IMR-90 (cell line): ENCODE data around the gene AKR1E2. TPM values are rescaled to one million over a fixed set of nuclear protein-coding genes. Genes with fewer than 3 reads are reported as not detected.

Source experiments
- ATAC-seq: fragments of 200-7000 bp; cut with Tn5 transposase; 2 replicates; pipeline ENCODE4 v1.9.1; 2020; ENCODE audit warnings: low read depth, mild to moderate bottlenecking, moderate library complexity
- BruUV-seq: library from RNA; stranded (reverse); fragments of 400-500 nt; replicated peaks from 2 replicates; lab custom pipeline; 2021; lab: Mats Ljungman, UMichigan
- CTCF ChIA-PET: fragments of 300-600 bp; formaldehyde crosslinking; extraction: SDS; loops from one replicate; lab custom pipeline; 2021; ENCODE audit warnings: antibody characterized with exemption; lab: Yijun Ruan, JAX
- POLR2A ChIA-PET: fragments of 300-600 bp; sonication (Branson Sonifier 250); formaldehyde crosslinking; loops from one replicate; lab custom pipeline; 2022; ENCODE audit warnings: antibody characterized with exemption; ENCODE audit not compliant: unreplicated experiment; lab: Charles Lee
- DNase-seq: peaks from one replicate; pipeline ENCODE4 v3.0.0; 2013
- H2AFZ ChIP-seq: replicated peaks from 2 replicates; pipeline ENCODE3; 2013; ENCODE audit warnings: low read length, mild to moderate bottlenecking; ENCODE audit not compliant: poor library complexity
- H2AK5ac ChIP-seq: 2 replicates; pipeline ENCODE4 v1.6.1; 2013; ENCODE audit warnings: low read depth, low read length, inconsistent platforms
- H2AK9ac ChIP-seq: replicated peaks from 2 replicates; pipeline ENCODE3; 2013; ENCODE audit warnings: mild to moderate bottlenecking, low read depth, low read length, moderate library complexity; ENCODE audit not compliant: poor library complexity
- H2BK120ac ChIP-seq: 2 replicates; pipeline ENCODE4 v1.6.1; 2013; ENCODE audit warnings: low read depth, low read length, inconsistent platforms
- H2BK15ac ChIP-seq: 3 replicates; pipeline ENCODE4 v1.6.1; 2013; ENCODE audit warnings: low read depth, low read length, inconsistent platforms
- H2BK20ac ChIP-seq: 2 replicates; pipeline ENCODE4 v1.6.1; 2013; ENCODE audit warnings: low read depth, mild to moderate bottlenecking, inconsistent platforms, low read length, moderate library complexity
- H2BK5ac ChIP-seq: 2 replicates; pipeline ENCODE4 v1.6.1; 2013; ENCODE audit warnings: mild to moderate bottlenecking, low read depth, low read length, inconsistent platforms; ENCODE audit not compliant: poor library complexity, severe bottlenecking
- H3K14ac ChIP-seq: replicated peaks from 2 replicates; pipeline ENCODE4 v1.6.1; 2013; ENCODE audit warnings: low read depth, low read length, inconsistent platforms
- H3K18ac ChIP-seq: 2 replicates; pipeline ENCODE4 v1.6.1; 2013; ENCODE audit warnings: low read depth, low read length, control low read depth
- H3K23ac ChIP-seq: 2 replicates; pipeline ENCODE4 v1.6.1; 2013; ENCODE audit warnings: low read depth, low read length, inconsistent platforms
- H3K27ac ChIP-seq: 2 replicates; pipeline ENCODE4 v1.5.1; 2013; ENCODE audit warnings: mild to moderate bottlenecking, control low read depth, low read length; ENCODE audit not compliant: insufficient read depth
- H3K27me3 ChIP-seq: 2 replicates; pipeline ENCODE4 v1.6.1; 2013; ENCODE audit warnings: low read length; ENCODE audit not compliant: control insufficient read depth, insufficient read depth
- H3K36me3 ChIP-seq: 2 replicates; pipeline ENCODE4 v1.6.1; 2013; ENCODE audit warnings: low read length, mixed read lengths; ENCODE audit not compliant: control insufficient read depth, insufficient read depth
- H3K4ac ChIP-seq: 2 replicates; pipeline ENCODE4 v1.6.1; 2013; ENCODE audit warnings: low read depth, low read length, inconsistent platforms
- H3K4me1 ChIP-seq: 2 replicates; pipeline ENCODE4 v1.6.1; 2013; ENCODE audit warnings: low read length, mixed read lengths; ENCODE audit not compliant: control insufficient read depth, insufficient read depth
- H3K4me2 ChIP-seq: 2 replicates; pipeline ENCODE4 v1.6.1; 2013; ENCODE audit warnings: low read depth, mild to moderate bottlenecking, control low read depth, low read length, moderate library complexity
- H3K4me3 ChIP-seq: 2 replicates; pipeline ENCODE4 v1.5.1; 2013; ENCODE audit warnings: low read depth, mild to moderate bottlenecking, control low read depth, low read length, moderate library complexity; ENCODE audit not compliant: insufficient read depth
- H3K56ac ChIP-seq: 2 replicates; pipeline ENCODE4 v1.6.1; 2013; ENCODE audit warnings: low read length, inconsistent platforms; ENCODE audit not compliant: insufficient read depth; ENCODE audit errors: extremely low read depth
- H3K79me1 ChIP-seq, 2 experiments: 2 replicates each; pipeline ENCODE4 v1.6.1; 2013; ENCODE audit warnings: low read length in 2 of 2, inconsistent platforms in 1 of 2, low read depth in 1 of 2
- H3K9ac ChIP-seq: 2 replicates; pipeline ENCODE4 v1.6.1; 2013; ENCODE audit warnings: low read depth, low read length, control low read depth
- H3K9me1 ChIP-seq: 2 replicates; pipeline ENCODE4 v1.6.1; 2013; ENCODE audit warnings: low read length, inconsistent platforms; ENCODE audit not compliant: insufficient read depth
- H3K9me3 ChIP-seq: 2 replicates; pipeline ENCODE4 v1.6.1; 2013; ENCODE audit warnings: low read length; ENCODE audit not compliant: control insufficient read depth, insufficient read depth
- H4K20me1 ChIP-seq: 2 replicates; pipeline ENCODE4 v1.6.1; 2013; ENCODE audit warnings: low read length, inconsistent platforms; ENCODE audit not compliant: insufficient read depth
- H4K5ac ChIP-seq: 2 replicates; pipeline ENCODE4 v1.6.1; 2013; ENCODE audit warnings: mild to moderate bottlenecking, low read depth, low read length, control low read depth
- H4K8ac ChIP-seq, 2 experiments: 2 replicates each; pipeline ENCODE4 v1.6.1; 2013; ENCODE audit warnings: low read depth in 2 of 2, low read length in 2 of 2, control low read depth in 1 of 2, inconsistent platforms in 1 of 2
- H4K91ac ChIP-seq: 2 replicates; pipeline ENCODE4 v1.6.1; 2013; ENCODE audit warnings: low read depth, low read length, inconsistent platforms; ENCODE audit not compliant: insufficient read depth
- BHLHE40 ChIP-seq: fragments of 150-350 bp; IDR thresholded peaks from 2 replicates; pipeline ENCODE4 v1.6.1; 2016; ENCODE audit warnings: mild to moderate bottlenecking, low read depth, low read length
- CEBPB ChIP-seq: IDR thresholded peaks from 2 replicates; pipeline ENCODE4 v1.6.1; 2012; ENCODE audit warnings: low read depth, low read length, improper control_type of control experiment
- CHD1 ChIP-seq: IDR thresholded peaks from 2 replicates; pipeline ENCODE4 v1.6.1; 2012; ENCODE audit warnings: low read depth, low read length, improper control_type of control experiment
- FOS ChIP-seq: fragments of 150-350 bp; IDR thresholded peaks from 2 replicates; pipeline ENCODE4 v1.6.1; 2016; ENCODE audit warnings: low read depth, low read length
- MAFK ChIP-seq: IDR thresholded peaks from 2 replicates; pipeline ENCODE4 v1.6.1; 2012; ENCODE audit warnings: low read depth, low read length, improper control_type of control experiment
- MAZ ChIP-seq: IDR thresholded peaks from 2 replicates; pipeline ENCODE4 v1.6.1; 2012; ENCODE audit warnings: low read depth, mild to moderate bottlenecking, low read length, improper control_type of control experiment, moderate library complexity, borderline replicate concordance
- MXI1 ChIP-seq: IDR thresholded peaks from 2 replicates; pipeline ENCODE4 v1.6.1; 2012; ENCODE audit warnings: low read depth, mild to moderate bottlenecking, low read length, moderate library complexity, borderline replicate concordance
- NFE2L2 ChIP-seq: fragments of 150-350 bp; IDR thresholded peaks from 2 replicates; pipeline ENCODE4 v1.6.1; 2016; ENCODE audit warnings: low read depth, mild to moderate bottlenecking, low read length
- POLR2A ChIP-seq: IDR thresholded peaks from 2 replicates; pipeline ENCODE4 v1.6.1; 2012; ENCODE audit warnings: mild to moderate bottlenecking, low read depth, low read length
- RAD21 ChIP-seq: IDR thresholded peaks from 2 replicates; pipeline ENCODE4 v1.6.1; 2012; ENCODE audit warnings: low read length, improper control_type of control experiment
- RCOR1 ChIP-seq: IDR thresholded peaks from 2 replicates; pipeline ENCODE4 v1.6.1; 2012; ENCODE audit warnings: mild to moderate bottlenecking, low read length, improper control_type of control experiment; ENCODE audit not compliant: insufficient replicate concordance
- RFX5 ChIP-seq: IDR thresholded peaks from 2 replicates; pipeline ENCODE4 v1.8.0; 2012; ENCODE audit warnings: low read depth, mild to moderate bottlenecking, low read length, moderate library complexity
- SMC3 ChIP-seq: fragments of 150-350 bp; IDR thresholded peaks from 2 replicates; pipeline ENCODE4 v1.6.1; 2016; ENCODE audit warnings: low read depth, mild to moderate bottlenecking, antibody characterized with exemption, low read length, moderate library complexity
- WGBS, 2 experiments: methylation state at CpG; one replicate each; pipeline versions ENCODE4 v1.1.5 to v1.1.7; 2013; ENCODE audit warnings: missing lambda C conversion rate in 2 of 2; ENCODE audit not compliant: insufficient read length in 1 of 2; ENCODE audit errors: extremely low coverage in 2 of 2; 5-methylcytosine and 5-hydroxymethylcytosine counted together
- dilution Hi-C: fragments of 300-500 bp; cut with HindIII; formaldehyde crosslinking; loops from one replicate; pipeline ENCODE4 v1.14.3; 2018; ENCODE audit warnings: low sequenced_read_pairs; ENCODE audit not compliant: unreplicated experiment
- in situ Hi-C: fragments of 300-500 bp; cut with MboI; formaldehyde crosslinking; loops from 3 replicates; pipeline ENCODE4 v1.14.3; 2019; ENCODE audit warnings: low sequenced_read_pairs, inconsistent platforms, mixed read lengths
- intact Hi-C: fragments of 100-400 bp; cut with micrococcal nuclease; formaldehyde crosslinking; loops from 2 replicates; pipeline ENCODE4 v1.10.0; 2022
- polyA plus RNA-seq, 3 experiments: library from polyadenylated mRNA; depleted of rRNA; stranded (reverse); fragments of >200 nt; gene quantifications; 2 replicates each; pipeline ENCODE4 v1.2.3, GENCODE V29; 2012; ENCODE audit warnings: low replicate concordance in 1 of 3
- total RNA-seq: library from RNA; depleted of rRNA; stranded (reverse); fragments of >200 nt; gene quantifications from 2 replicates; pipeline ENCODE4 v1.2.3, GENCODE V29; 2012
- TF ChIP-seq, protein P1 (sequence below): conservative IDR thresholded peaks from 2 replicates; pipeline ENCODE4 v1.5.1; 2012; ENCODE audit warnings: mild to moderate bottlenecking, low read depth, low read length, improper control_type of control experiment
- TF ChIP-seq, protein P2 (sequence below): fragments of 150-350 bp; IDR thresholded peaks from 2 replicates; pipeline ENCODE4 v1.6.1; 2016; ENCODE audit warnings: low read depth, mild to moderate bottlenecking, low read length, moderate library complexity, borderline replicate concordance

Gene AKR1E2
- total and polyA plus RNA-seq, 2 of the 4 experiments (the other 2 are of a cell fraction), result 1.2 to 3.4 TPM

GRCh38 chr10:4786043-4786839 lies 39.8 kb upstream of the AKR1E2 start:
- Histone ChIP-seq H4K20me1 (no peaks in the 10 kb centered on the region), H3K9me3 (no peaks in the 10 kb centered on the region), H2AK9ac (no peak overlapping the region), H3K9ac (no peak overlapping the region), H2BK5ac (no peak overlapping the region), H4K5ac (no peak overlapping the region), H3K36me3 (no peaks in the 10 kb centered on the region), H2BK20ac (0 out of 2 replicates have a peak overlapping the region, but pooled peaks have one; percentile 20), H3K9me1 (no peaks in the 10 kb centered on the region), H3K56ac (no peak overlapping the region), H3K27me3 (no peaks in the 10 kb centered on the region), H2BK120ac (no peak overlapping the region), H3K27ac (no peak overlapping the region), H4K91ac (no peak overlapping the region), H3K18ac (no peak overlapping the region), H3K4me2 (no peak overlapping the region), H2AFZ (peak overlapping the region; percentile 71), H2BK15ac (no peak overlapping the region), H2AK5ac (peak overlapping the region; percentile 23), H3K14ac (no peak overlapping the region), H3K4me3 (no peak overlapping the region), H3K4me1 (no peaks in the 10 kb centered on the region), H4K8ac (no peak overlapping the region), H3K23ac (no peak overlapping the region), H3K79me1 (no peaks in the 10 kb centered on the region), H3K4ac (no peak overlapping the region)
- no peak for ATAC-seq
- dilution Hi-C loops (no loop called here), intact Hi-C loops (no loop called here), in situ Hi-C loops (no loop called here)
- ChIA-PET POLR2A (no interaction called here), CTCF (interaction anchor here (0.6 kb wide), 1 partner anchor 521 kb away, joined by 4 read pairs; no protein-coding TSS in a partner anchor)
- DNase-seq, result no peak
- no TSS peak for BruUV-seq
- WGBS, 2 experiments, result 100% methylated on average over 3 of the region's 12 CpGs; no CpG with 5 or more reads in 1 of the 2 experiments
- TF ChIP-seq, protein P1, sequence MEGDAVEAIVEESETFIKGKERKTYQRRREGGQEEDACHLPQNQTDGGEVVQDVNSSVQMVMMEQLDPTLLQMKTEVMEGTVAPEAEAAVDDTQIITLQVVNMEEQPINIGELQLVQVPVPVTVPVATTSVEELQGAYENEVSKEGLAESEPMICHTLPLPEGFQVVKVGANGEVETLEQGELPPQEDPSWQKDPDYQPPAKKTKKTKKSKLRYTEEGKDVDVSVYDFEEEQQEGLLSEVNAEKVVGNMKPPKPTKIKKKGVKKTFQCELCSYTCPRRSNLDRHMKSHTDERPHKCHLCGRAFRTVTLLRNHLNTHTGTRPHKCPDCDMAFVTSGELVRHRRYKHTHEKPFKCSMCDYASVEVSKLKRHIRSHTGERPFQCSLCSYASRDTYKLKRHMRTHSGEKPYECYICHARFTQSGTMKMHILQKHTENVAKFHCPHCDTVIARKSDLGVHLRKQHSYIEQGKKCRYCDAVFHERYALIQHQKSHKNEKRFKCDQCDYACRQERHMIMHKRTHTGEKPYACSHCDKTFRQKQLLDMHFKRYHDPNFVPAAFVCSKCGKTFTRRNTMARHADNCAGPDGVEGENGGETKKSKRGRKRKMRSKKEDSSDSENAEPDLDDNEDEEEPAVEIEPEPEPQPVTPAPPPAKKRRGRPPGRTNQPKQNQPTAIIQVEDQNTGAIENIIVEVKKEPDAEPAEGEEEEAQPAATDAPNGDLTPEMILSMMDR, result no peak
- TF ChIP-seq BHLHE40 (no peak), MAFK (no peak), RAD21 (no peak), SMC3 (no peak), CEBPB (no peak), NFE2L2 (no peak), RCOR1 (no peak), MXI1 (no peak), CHD1 (no peak), RFX5 (no peak), FOS (no peak), POLR2A (no peak), MAZ (no peak)
- TF ChIP-seq, protein P2, sequence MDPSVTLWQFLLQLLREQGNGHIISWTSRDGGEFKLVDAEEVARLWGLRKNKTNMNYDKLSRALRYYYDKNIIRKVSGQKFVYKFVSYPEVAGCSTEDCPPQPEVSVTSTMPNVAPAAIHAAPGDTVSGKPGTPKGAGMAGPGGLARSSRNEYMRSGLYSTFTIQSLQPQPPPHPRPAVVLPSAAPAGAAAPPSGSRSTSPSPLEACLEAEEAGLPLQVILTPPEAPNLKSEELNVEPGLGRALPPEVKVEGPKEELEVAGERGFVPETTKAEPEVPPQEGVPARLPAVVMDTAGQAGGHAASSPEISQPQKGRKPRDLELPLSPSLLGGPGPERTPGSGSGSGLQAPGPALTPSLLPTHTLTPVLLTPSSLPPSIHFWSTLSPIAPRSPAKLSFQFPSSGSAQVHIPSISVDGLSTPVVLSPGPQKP, result no peak
